EH (cell line): Measurements from ENCODE around the gene CELF2.

Experiments
- DNase-seq: peaks from one replicate; pipeline ENCODE4 v3.0.0-alpha.2; 2015; ENCODE audit warnings: low read depth

Gene CELF2

GRCh38 chr10:11004144-11005077, 13.3 kb upstream of the CELF2 start:
- no peak for DNase-seq

- no peak for DNase-seq
Measured at GRCh38 chr10:11005725-11006427, 11.8 kb upstream of the CELF2 start.

DNA sequence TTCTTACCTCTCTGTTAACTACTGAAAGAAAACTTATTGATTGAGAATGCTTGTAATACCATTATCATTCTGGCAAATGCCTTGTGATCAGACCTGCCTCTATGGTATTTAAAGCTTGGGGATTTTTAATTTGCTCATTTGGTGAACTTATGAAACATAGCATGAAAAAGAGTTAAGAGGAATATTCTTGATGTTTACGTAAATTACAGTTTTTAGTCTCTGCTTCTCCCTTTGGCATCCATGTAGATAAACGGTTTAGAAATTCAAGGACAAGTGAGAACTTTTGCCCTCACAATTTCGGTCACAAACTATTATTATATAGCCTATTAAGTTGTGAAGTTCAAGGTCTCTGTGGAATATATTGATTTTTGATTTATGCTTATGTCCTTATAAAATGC, 11.2 kb upstream of the CELF2 start:
- DNase-seq: no peak

GRCh38 chr10:11007476-11008020, 10.1 kb upstream of the CELF2 start:
- no peak for DNase-seq

GRCh38 chr10:11009471-11010308, 8.0 kb upstream of the CELF2 start:
- no peak for DNase-seq

DNA sequence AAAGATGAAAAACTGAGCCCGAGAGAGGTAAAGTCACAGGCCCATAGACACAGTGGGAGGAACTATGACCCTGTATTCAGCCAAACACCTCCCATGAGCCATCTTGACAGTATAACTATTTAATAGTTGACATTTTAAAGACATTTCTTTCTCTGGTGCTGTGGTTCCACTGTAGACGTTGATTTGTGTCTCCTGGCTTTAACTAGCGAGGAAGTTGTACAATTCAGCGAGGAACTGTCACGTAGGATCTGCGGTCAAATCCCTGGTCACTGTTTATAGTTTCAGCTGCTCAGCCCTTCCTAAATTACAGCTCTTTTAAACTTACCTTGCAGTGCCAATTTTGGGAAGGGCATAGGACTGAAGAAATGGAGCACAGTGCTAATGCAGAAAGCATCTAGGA, 7.1 kb upstream of the CELF2 start:
- DNase-seq: no peak

GRCh38 chr10:11011436-11011835, 6.2 kb upstream of the CELF2 start:
- DNase-seq: no peak

DNA sequence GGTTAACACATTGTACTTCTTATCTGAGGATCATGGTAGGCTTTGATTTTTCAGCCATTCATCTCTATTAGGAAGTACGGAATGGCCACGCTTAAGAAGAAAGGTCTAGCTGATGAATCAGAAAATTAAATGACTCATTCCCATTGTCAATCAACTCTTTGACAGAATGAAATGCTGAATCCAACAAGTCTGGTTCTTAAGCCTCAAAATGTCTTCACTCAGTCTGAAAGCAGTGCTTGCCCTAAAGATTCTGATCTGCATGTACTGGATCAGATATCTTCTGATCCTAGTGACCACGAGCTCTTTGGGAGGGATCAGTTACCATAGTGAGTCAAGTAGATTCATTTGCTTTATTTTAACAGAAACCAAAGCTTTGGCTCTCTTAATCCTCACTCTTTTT, 5.7 kb upstream of the CELF2 start:
- no peak for DNase-seq

GRCh38 chr10:11012421-11013295, 5.0 kb upstream of the CELF2 start:
- no peak for DNase-seq

DNA sequence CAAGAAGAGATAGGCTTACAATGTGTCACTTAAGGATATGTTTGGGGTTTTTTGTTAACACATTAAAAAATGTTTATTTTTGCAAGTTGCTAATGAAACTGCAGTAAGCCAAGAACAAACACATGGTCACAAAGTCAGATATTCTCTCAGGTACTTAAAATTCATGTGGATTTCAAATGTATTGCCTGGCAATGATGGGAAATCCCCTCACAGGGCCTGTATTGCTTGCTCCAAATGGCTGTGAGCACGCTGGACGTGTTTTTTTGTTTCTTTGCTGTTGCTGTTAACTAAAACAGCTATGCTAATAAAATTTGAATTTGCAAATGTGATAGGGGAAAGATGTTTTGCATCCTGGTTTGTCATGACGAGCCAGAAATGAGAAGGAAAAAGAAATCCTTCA, 3.8 kb upstream of the CELF2 start:
- DNase-seq: no peak

DNA sequence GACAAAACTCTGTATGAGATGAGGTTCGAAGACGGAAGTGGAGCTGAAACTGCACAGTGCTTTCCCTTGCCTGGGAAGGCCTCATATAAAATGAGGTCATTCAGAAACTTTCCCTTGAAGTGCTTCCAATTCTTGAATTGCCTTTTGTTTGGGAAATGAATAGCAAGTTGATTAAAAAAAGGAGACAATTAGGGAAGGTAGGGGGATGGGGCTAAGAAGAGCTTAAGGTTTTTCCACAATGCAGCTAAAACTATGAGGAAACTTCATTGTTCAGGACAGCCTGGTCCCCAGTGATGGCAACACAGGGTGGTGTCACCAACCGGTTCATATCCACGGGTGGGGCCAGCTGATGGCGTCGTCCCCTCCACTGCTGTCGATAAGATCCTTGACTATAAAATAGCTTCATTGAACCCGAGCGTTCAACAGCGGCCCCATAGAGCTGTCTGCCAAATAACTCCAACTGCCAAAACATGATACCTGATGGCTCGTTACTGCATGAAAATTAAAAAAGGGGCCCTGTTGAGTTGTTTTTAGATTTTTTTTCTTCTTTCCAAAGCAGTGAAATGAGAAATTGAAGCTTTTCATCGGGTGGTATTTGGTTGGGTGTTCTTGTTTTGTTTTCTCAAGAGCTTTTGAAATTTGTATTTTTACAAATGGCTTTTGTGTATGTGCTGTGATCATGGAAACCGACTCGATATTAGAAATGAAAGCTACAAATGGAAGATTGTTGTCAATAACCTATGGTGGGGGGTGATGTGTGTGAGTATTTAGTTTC, 2.8 kb upstream of the CELF2 start:
- DNase-seq: no peak

GRCh38 chr10:11015446-11015934, 2.2 kb upstream of the CELF2 start:
- DNase-seq: no peak

- DNase-seq: no peak
Measured at GRCh38 chr10:11017000-11017569, 587 bp upstream of the CELF2 start.

DNA sequence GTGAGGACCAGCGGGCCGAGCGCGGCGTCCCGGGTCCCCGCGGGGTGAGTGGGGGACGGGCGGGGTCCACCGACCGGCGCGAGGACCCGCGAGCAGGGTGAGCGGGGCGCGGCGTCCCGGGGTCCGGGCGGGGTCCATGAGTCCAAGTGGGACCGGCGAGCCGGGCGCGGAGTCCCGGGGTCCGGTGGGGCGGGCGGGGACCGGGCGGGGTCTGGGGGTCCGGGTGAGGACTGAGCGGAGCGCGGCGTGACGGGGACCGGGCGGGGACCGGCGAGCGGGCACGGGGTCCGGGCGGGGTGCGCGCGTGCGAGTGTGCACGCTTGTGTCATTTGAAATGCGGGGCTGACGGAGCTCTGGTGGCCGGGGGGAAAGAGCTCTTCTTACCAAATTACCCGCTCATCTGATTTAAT, 765 bp downstream of the CELF2 start:
- DNase-seq: no peak

DNA sequence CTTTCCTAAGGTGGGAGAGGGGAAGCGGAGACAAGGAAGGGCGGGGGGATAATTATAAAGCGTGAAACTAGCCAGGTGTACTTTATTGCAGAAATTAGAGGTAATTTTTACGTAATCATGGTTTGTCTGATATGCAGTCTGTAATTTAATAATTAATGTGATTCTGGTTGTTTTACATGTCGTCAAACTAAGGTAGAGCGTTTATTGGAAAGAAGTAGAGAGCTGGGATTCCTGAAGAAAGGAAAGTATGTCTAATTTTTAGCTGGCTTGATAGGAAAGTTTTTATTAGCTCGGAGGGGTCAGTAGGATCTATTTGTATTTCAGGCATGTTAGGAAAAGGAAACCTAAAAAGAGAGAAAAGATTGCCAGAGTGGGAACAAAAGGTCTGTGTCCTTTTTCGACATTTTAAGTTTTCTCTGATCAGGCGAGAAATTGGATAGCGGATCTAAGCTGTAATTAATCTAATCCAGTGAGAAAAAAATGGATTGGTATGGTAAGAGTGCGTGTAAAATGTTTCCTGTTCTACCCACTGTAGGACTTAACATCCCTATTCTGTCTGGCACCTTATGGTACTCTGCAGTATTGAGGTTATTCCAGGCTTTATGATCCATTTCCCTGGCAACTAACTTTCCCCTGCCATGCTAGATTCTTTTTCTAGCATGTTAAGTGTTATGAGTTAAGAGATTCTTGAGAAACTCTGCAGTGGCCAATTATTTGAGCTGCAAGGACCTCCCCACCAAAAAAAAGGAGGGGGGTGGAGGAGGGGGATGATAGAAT, 1.4 kb downstream of the CELF2 start:
- no peak for DNase-seq

DNA sequence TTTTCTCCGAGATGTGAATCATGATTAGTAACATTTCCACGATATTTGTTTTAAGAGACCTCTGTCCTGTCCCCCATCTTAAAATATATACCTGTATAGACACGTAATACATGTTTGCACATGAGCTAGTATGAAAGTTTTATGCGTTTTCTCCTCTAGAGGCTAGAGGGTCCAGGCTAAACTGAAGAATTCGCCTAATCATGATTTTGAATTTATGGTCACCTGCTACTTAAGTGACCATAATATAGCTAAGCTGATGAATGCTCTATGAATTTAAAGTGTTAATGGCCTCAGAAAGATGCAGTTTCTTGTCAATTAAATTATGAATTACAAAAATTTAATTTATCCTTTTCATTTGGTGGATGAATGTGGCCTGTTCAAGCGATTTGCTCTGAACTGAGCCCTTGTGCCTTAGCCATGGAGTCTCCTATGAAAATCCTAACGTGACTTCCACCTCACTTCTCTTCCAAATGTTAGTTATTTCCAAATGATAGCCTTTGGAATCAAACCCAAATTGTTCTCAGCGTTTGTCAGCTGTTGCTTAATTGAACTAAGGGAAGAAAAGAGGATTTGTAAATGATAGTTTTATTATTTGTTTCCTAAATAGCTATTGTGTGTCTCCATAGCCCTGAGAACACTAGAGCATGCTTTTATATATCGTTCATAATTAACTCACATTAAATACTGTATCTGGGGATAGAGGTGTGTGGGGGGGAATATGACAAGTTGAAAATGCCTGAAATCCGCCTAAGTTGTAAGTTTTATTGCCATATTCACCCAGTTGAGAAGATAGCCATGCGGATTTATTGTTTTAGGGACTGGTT, 2.3 kb downstream of the CELF2 start:
- no peak for DNase-seq

DNA sequence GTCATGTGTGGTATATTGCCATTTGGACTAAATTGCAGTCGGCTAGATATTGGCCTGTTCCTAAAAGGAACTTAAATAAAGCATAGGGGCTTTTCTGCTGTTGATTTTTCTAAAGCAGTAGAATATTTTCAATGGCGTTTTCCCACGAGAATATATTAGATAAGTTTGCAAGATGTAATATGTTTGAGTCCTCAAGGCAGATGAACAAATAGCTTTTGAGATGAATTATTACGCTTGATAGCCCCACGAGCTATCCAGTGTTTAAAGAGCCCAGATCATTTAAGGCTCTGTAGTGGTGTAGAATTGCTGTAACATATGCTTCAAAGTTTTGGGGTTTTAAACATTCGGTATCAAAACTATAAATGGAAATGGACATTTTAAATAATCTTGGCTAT, 2.9 kb downstream of the CELF2 start:
- DNase-seq: no peak

GRCh38 chr10:11022213-11022612, 4.5 kb downstream of the CELF2 start:
- DNase-seq: no peak
